GM18867 (cell line): Measurements from ENCODE around the gene CA5B.
"Not testable (repeated sequence)": the region's sequence is repeated elsewhere in the genome, so short reads cannot be mapped to it uniquely, and the experiment has no call there.

Source experiments
- ATAC-seq: cut with Tn5 transposase; IDR thresholded peaks from one replicate; pipeline ENCODE4 v1.9.1; 2021; ENCODE audit warnings: mild to moderate bottlenecking, moderate library complexity; ENCODE audit not compliant: unreplicated experiment

The CA5B gene, protein sequence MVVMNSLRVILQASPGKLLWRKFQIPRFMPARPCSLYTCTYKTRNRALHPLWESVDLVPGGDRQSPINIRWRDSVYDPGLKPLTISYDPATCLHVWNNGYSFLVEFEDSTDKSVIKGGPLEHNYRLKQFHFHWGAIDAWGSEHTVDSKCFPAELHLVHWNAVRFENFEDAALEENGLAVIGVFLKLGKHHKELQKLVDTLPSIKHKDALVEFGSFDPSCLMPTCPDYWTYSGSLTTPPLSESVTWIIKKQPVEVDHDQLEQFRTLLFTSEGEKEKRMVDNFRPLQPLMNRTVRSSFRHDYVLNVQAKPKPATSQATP

DNA sequence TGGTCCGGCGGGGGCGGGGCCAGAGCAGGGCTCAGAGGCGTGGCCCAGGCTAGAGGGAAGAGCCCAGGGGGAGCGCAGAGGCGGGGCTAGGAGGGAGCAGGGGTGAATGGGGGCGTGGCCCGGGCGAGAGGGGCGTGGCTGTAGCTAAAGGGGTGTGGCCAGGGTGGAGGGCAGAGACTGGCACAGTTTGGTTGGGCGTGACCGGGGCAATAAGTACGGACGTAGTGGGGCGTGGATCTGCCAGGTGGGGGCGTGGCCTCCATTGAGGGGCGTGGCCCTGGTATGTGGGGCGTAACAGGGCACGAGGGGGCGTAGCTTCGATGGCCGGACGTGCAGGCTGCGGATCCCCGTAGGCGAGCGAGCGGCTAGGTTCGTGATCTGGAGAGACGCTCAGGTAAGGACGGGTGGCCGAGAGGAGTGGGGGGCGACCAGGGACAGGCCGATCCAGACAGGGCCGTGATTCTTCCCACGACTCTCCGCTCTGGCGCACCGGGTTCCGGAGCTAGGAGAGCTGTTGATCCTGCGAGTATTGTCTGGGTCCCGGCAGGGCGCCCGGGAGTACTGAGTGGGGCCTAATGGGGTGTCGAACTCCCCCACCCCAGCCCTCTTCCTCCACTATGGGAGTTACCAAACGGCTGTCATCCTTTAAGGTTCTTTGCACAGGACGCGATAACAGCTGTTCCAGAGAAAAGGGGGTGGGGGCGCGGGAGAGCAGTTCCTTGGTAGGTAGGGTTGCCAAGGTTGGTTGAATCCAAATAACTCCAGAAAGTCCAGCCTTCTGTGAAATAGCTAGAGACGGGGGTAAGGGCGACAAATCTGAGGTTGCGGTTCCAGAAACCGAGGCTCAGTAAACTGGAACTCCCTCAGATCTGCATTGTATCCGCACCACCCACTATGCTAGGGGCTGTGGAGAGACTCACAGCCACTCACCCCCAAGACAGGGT is at the start of gene CA5B:
Gene CA5B (plus strand): TSS at position 312 of the 944 bp plus-strand sequence. CDS start 11,754 bp downstream, outside the sequence.
- ATAC-seq = peak; percentile 95

- ATAC-seq = no peak
Observed at GRCh38 chrX:15694941-15695451, 43.1 kb upstream of the CA5B start.

GRCh38 chrX:15696516-15696915 is 41.6 kb upstream of the CA5B start:
- no peak for ATAC-seq

GRCh38 chrX:15702488-15703371 is 35.3 kb upstream of the CA5B start:
- ATAC-seq = no peak

- peak; percentile 76 for ATAC-seq
Observed at GRCh38 chrX:15703809-15704208, 34.3 kb upstream of the CA5B start.

GRCh38 chrX:15704273-15704672 is 33.8 kb upstream of the CA5B start:
- not testable (repeated sequence) for ATAC-seq

DNA sequence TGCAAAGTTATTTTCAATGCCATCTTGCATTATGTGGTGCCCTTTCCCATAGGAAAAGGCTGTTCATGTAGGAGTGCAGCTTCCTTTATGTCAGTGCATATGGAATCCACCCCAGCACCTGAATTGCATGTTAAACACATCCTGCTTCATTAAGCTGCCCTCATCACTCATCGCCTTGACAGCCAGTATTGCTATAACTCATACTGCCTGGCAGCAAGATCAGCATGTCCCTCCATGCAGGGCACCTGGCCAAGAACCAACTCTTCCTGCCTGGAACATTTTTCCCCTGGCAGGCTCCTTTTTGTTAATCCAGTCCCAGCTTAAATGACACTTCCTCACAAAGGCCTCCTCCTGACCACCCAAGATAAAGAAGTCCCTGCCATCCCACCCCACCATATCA is 23.5 kb upstream of the CA5B start:
- ATAC-seq = no peak

- ATAC-seq = no peak
Observed at GRCh38 chrX:15718283-15718970, 19.6 kb upstream of the CA5B start.

- ATAC-seq = no peak
Observed at GRCh38 chrX:15719324-15719968, 18.6 kb upstream of the CA5B start.

- no peak for ATAC-seq
Observed at GRCh38 chrX:15721911-15722310, 16.2 kb upstream of the CA5B start.

GRCh38 chrX:15723887-15724517 is 14.1 kb upstream of the CA5B start:
- no peak for ATAC-seq

GRCh38 chrX:15724911-15725310 is 13.2 kb upstream of the CA5B start:
- ATAC-seq = no peak

DNA sequence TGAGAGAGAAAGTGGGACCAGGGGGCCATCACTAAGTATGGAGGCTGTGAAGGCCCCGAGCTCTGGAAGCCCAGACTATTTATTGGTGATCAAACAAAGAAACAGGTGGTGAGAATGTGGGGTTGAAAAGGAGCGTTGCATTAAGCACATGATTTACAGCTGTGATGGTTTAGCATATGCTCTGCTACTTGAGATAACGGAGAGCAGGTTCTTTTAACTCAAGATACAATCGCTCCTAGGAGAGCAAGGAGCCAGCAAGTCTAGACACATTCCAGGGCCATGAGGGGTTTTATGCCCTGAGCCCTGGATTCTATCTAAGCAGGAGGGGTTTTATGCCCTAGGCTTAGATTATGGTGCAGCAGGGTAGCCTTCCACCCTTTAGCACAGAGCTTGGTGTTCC is 6.7 kb upstream of the CA5B start:
- not testable (repeated sequence) for ATAC-seq

- ATAC-seq = no peak
Observed at GRCh38 chrX:15737190-15737958, 696 bp upstream of the CA5B start.

- no peak for ATAC-seq
Observed at GRCh38 chrX:15739886-15740285, 1.8 kb downstream of the CA5B start.

DNA sequence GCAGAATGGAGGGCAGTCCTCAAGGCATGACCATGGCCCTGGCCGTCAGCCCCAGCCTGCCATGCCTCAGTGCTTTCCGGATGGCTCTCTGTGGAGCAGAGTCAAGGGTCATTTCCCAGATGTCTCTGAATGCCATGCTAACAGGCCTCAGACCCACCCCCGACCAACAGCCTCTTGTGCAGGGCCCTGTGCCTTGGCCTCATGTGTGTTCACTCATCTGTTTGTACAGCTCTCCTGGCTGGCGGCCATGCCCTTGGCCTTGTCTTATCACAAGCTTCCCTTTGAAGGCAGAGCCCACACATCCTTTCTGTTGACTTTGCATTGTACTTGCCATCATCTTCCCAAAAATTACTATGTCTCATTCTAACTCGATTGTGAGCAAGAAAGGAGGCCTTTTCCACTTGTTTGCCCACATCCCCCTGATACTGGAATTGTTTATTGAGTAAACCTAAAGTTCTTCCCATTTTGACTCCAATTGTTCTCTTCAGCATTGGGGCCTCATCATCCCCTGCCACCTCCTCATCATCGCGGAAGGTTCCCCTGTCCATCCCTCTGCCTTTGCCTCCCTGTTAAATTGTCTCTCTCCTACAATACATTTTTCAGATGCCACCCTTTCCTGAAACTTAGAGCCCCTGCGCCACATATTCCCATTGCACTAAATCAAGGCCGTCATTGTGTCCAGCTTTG is 6.3 kb downstream of the CA5B start:
- ATAC-seq = no peak

GRCh38 chrX:15745179-15745578 is 7.1 kb downstream of the CA5B start:
- no peak for ATAC-seq

DNA sequence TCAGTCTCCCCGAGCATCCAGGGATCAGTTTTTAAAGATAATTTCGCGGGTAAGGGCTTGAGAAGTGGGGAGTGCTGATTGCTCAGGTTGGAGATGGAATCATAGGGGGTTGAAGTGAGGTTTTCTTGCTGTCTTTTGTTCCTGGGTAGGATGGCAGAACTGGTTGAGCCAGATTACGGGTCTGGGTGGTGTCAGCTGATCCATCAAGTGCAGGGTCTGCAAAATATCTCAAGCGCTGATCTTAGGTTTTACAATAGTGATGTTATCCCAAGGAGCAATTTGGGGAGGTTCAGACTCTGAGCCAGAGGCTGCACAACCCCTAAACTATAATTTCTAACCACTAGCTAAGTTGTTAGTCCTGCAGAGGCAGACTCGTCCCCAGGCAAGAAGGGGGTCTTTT is 8.6 kb downstream of the CA5B start:
- not testable (repeated sequence) for ATAC-seq
